ENCODE measurements around the gene STPG2. TPM values are rescaled to one million over a fixed set of nuclear protein-coding genes. Genes with fewer than 3 reads are reported as not detected.

Gene STPG2
- total RNA-seq, 1 donor from 2014 or later = not detected

DNA sequence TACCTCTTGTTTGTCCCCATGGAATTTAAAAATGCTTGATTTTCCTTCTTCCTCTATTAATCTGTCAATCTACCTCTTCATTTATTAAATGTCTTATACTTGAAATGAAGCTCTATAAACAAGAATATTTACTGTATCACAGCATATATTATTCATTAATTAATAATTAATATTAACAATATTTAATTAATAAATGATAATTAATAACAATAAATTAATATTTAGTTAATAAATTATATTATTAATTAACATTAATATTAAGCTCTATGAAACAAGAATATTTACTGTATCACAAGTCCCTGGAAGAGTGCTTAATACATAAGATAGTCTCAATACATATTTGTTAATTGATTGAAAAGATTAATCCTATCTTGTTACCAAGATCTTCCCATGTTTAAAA lies 306.6 kb downstream of the STPG2 start:
- Histone ChIP-seq H3K9me3 (replicated peaks) (peaks cover 18% of the 10 kb centered on the region), H3K4me1 (no peaks in the 10 kb centered on the region), H3K27me3 (ENCODE audit: low read depth) (no peaks in the 10 kb centered on the region), H3K27ac (replicated peaks) (no peak overlapping the region), H3K36me3 (no peaks in the 10 kb centered on the region), H3K4me3 (no peak overlapping the region)
- intact Hi-C loops (cut with micrococcal nuclease) = no loop called here
- no peak for DNase-seq
- TF ChIP-seq, protein P1, sequence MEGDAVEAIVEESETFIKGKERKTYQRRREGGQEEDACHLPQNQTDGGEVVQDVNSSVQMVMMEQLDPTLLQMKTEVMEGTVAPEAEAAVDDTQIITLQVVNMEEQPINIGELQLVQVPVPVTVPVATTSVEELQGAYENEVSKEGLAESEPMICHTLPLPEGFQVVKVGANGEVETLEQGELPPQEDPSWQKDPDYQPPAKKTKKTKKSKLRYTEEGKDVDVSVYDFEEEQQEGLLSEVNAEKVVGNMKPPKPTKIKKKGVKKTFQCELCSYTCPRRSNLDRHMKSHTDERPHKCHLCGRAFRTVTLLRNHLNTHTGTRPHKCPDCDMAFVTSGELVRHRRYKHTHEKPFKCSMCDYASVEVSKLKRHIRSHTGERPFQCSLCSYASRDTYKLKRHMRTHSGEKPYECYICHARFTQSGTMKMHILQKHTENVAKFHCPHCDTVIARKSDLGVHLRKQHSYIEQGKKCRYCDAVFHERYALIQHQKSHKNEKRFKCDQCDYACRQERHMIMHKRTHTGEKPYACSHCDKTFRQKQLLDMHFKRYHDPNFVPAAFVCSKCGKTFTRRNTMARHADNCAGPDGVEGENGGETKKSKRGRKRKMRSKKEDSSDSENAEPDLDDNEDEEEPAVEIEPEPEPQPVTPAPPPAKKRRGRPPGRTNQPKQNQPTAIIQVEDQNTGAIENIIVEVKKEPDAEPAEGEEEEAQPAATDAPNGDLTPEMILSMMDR (IDR thresholded peaks at IDR 0.05; ENCODE audit: borderline replicate concordance) = no peak

DNA sequence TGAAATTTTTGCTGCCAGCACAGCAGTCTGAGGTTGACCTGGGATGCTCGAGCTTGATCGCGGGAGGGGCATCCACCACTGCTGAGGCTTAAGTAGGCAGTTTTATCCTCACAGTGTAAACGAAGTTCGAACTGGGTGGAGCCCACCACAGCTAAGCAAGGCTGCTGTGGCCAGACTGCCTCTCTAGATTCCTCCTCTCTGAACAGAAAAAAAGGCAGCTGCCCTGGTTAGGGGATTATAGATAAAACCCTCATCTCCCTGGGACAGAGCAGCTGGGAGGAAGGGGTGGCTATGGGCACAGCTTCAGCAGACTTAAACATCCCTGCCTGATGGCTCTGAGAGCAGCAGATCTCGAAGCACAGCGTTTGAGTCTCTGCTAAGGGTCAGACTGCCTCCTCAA lies 314.6 kb downstream of the STPG2 start:
- Histone ChIP-seq H3K9me3 (replicated peaks) (peaks cover 15% of the 10 kb centered on the region), H3K27me3 (ENCODE audit: low read depth) (no peaks in the 10 kb centered on the region), H3K36me3 (no peaks in the 10 kb centered on the region), H3K27ac (replicated peaks) (no peak overlapping the region), H3K4me1 (no peaks in the 10 kb centered on the region), H3K4me3 (no peak overlapping the region)
- intact Hi-C loops (cut with micrococcal nuclease) = no loop called here
- DNase-seq = no peak
- TF ChIP-seq, protein P1 (IDR thresholded peaks at IDR 0.05; ENCODE audit: borderline replicate concordance) = no peak

DNA sequence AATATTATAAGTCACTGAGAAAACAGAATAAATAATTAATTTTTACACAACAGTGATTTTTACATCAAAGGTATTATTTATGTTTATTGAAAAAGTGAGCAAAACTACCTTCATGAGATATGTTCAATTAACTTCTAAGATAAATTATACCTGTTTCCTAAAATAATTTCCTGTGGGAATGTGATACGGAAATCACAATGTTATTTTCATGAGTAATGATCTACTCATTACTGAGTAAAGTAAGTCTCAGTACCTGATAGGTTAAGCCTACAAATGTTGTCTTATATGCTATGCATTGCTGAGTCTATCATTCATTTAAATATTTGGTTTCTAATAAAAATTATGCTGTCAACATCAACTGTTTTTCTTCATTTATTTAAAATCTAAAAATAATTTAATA lies 324.0 kb downstream of the STPG2 start:
- H3K4me1 ChIP-seq = no peaks in the 10 kb centered on the region
- no peak for DNase-seq
- TF ChIP-seq, protein P1 (IDR thresholded peaks at IDR 0.05; ENCODE audit: borderline replicate concordance) = no peak
- H3K36me3 ChIP-seq = no peaks in the 10 kb centered on the region
- intact Hi-C loops (cut with micrococcal nuclease) = no loop called here
- H3K9me3 ChIP-seq (replicated peaks) = no peaks in the 10 kb centered on the region
- no peak overlapping the region for H3K4me3 ChIP-seq
- no peaks in the 10 kb centered on the region for H3K27me3 ChIP-seq (ENCODE audit: low read depth)
- no peak overlapping the region for H3K27ac ChIP-seq (replicated peaks)

DNA sequence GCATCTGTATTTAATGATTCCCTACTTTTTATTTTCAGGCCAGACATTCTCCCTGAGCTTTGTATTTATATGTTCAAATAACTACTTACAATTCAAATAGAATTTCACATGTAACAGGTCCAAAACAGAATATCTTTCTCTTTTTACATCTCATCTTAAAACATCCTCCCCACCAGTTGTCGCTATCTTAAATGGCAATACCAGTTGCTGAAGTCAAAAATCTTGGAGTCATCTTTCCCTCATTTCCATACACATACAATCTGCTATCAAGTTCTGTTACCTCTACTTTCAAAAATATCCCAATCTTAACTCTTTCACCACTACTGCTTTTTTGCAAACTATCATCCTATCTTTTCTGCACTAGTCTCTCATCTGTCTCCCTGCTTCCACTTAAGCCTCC lies 330.5 kb downstream of the STPG2 start:
- no peak overlapping the region for H3K27ac ChIP-seq (replicated peaks)
- TF ChIP-seq, protein P1 (IDR thresholded peaks at IDR 0.05; ENCODE audit: borderline replicate concordance) = no peak
- H3K4me1 ChIP-seq = no peaks in the 10 kb centered on the region
- no peaks in the 10 kb centered on the region for H3K27me3 ChIP-seq (ENCODE audit: low read depth)
- no peak for DNase-seq
- no peaks in the 10 kb centered on the region for H3K36me3 ChIP-seq
- intact Hi-C loops (cut with micrococcal nuclease) = no loop called here
- H3K4me3 ChIP-seq = no peak overlapping the region
- H3K9me3 ChIP-seq (replicated peaks) = no peaks in the 10 kb centered on the region

DNA sequence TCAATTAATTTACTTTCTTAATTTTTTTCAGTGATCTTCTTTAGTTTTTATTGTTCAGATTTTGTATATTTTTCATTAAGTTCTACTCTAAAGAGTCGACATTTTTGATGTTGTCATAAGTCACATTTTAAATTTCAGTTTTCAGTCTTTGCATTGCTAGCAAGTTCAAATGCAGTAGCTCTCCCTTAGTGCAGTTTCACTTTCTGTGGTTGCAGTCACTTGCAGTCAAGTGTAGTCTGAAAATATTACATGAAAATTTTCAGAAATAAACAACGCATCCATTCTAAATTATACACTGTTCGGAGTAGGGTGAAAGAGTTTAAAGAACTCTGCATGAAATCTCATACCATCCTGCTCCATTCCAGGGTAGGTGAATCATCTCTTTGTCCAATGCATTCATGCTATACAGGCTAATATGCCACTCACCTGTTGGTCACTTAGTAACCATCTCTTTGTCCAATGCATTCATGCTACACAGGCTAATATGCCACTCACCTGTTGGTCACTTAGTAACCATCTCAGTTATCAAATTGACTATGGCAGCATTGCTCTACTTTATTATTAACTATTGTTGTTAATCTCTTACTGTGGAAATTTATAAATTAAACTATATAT lies 356.9 kb downstream of the STPG2 start:
- H3K27me3 ChIP-seq (ENCODE audit: low read depth) = no peaks in the 10 kb centered on the region
- TF ChIP-seq, protein P1 (IDR thresholded peaks at IDR 0.05; ENCODE audit: borderline replicate concordance) = no peak
- intact Hi-C loops (cut with micrococcal nuclease) = no loop called here
- H3K4me1 ChIP-seq = no peaks in the 10 kb centered on the region
- DNase-seq = no peak
- H3K4me3 ChIP-seq = no peak overlapping the region
- H3K27ac ChIP-seq (replicated peaks) = no peak overlapping the region
- no peaks in the 10 kb centered on the region for H3K36me3 ChIP-seq
- H3K9me3 ChIP-seq (replicated peaks) = peaks cover 8% of the 10 kb centered on the region
